Measurements from ENCODE around the gene SMCHD1.

Gene SMCHD1

DNA sequence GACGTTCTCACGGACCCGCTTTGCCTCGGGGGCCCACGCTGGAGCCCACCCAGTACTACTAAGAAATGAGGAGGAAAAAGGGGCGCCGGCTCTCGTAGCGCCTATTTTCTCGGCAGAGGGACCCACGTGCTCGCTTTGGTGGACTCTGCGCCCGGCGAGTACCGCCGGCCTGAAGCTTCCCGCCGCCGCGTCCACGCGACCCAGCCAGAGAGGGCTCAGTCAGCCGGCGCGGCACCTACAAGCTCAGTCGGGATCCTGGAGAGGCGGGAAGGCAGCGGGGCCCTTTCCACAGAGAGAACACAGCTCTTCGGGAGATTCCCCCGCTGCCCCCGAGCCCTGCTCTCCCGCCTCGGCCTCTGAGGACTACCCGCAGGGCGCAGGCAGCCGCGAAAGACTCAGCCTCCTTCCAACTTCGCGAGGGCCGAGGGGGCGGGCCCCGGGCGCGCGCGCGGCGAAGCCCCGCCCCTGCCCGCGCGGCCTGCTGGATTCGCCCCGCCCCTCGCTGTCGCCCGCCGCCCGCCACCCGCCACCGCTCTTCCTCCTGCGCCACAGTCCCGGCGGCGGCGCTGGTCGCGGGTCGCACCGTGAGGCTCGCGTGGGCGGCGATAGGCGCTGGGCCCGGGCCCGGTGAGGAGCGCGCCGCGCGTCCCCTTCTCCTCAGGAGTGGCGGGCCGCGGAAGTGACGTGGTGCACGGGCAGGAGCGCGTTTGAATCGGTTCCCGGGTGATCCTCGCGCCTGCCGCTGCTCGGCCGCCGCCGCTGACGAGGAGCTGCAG, at the start of gene SMCHD1:
Gene SMCHD1 (plus strand): TSS at position 549 of the 776 bp plus-strand sequence. CDS start 350 bp downstream, outside the sequence.
- DNase-seq = peak; percentile 60

DNA sequence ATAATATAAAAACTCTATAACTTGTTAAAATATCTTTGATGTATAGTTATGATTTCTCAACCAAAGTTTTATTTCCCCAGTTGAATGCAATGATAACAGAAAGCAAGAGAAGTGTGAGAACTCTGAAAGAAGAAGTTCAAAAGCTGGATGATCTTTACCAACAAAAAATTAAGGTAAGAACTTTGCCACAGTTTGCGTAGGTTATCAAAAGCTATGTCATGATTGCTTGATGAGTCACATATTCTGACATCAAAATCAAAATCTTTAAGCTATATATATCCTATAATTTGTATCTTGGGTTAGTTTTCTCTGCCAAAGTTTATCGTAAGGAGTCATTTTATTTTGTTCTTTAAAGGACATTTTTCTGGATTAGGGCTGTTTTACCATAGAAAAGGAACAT, 49.2 kb upstream of the SMCHD1 start:
- DNase-seq = no peak

- DNase-seq = no peak
Observed at GRCh38 chr18:2609604-2610003, 45.9 kb upstream of the SMCHD1 start.

DNA sequence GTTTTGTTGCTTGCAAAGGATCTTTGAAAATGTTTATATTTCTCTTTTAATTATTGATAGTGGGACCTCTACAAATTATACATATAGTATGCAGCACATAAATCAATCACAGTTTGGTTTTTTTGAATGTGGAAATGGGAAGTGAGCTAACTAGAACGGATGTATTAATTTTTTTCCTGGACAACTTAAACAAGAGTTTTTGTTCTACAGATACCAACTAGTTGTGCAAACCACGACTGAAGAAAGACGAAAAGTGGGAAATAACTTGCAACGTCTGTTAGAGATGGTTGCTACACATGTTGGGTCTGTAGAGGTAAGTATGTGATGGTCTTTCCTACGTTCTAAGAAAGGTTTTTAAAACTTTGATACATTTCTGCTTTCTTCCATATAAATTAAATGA, 45.0 kb upstream of the SMCHD1 start:
- no peak for DNase-seq

DNA sequence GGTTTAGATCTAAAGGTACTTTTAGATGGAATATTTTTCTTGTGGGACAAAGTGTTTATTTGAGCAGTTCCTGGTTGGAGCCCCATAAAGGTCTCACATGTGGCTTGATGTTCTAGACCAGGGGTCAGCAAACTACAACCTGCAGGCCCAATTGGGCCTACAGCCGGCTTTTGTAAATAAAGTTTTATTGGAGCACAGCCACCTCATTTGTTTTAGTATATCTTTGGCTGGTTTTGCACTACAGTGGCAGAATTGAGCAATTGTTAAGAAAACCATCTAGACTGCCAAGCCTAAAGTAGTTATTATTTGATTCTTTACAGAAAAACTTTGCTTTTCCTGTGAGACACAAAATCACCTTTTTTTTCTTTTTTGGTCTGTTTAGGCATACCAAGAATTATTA, 42.5 kb upstream of the SMCHD1 start:
- DNase-seq = no peak

DNA sequence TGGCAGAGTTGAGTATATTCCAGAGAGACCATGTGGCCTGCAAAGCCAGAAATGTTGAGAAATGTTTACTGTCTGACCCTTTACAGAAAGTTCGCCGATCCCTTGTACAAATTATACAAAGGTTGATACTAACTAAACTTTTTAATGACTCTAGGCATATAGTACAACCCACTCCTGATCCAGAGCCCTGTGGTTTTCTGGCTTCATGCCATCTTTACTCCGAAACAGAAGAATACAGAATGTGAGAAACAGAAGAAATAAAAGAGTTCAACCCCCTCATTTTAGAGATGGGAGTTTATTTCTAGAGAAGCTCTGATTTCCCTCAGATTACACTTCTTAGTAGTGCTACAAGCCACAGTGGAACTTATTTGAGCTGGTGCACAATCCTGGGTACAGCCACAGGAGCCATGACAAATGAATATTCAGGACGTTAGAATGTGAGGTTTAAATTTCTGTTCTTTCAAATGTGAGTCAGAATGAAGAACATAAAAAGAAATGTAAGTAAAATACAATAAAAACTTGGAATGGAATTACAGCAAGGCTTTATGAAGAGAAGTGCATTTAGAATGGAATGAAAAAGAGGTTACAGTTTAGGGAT, 38.0 kb upstream of the SMCHD1 start:
- no peak for DNase-seq

DNA sequence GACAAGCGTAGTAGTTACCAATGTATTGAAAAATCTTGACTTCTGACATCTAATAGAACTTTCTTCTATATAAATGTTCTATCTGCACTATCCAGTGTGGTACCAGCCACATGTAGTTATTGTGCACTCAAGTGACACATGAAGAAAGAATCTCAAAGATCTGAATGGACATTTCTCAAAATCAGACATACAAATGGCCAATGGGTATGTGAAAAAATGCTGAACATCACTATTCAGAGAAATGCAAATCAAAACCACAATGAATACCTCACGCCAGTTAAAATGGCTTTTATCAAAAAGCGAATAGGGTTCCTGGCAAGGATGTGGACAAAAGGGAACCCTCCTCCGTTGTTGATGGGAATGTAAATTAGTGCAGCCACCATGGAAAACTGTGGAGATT, 37.5 kb upstream of the SMCHD1 start:
- no peak for DNase-seq

- DNase-seq = no peak
Observed at GRCh38 chr18:2625217-2625616, 30.3 kb upstream of the SMCHD1 start.

- no peak for DNase-seq
Observed at GRCh38 chr18:2627821-2628276, 27.7 kb upstream of the SMCHD1 start.

DNA sequence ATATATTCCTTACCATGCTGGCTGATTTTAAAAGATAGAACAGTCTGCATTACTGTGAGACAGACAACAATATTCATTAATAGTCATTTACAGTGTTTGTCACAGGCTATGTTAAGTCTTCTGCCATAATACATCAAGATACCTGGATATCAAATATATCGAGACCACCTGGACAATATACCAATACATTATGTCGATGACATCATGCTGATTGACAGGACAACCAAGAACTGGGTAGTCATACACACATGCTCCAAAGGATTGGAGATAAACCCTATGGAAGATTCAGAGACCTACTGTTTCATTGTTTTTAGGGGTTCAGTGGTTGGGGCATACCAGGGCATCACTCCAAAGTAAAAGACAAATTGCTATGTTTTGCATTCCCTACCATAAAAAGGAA, 26.5 kb upstream of the SMCHD1 start:
- DNase-seq = no peak

- DNase-seq = no peak
Observed at GRCh38 chr18:2635586-2635985, 19.9 kb upstream of the SMCHD1 start.

DNA sequence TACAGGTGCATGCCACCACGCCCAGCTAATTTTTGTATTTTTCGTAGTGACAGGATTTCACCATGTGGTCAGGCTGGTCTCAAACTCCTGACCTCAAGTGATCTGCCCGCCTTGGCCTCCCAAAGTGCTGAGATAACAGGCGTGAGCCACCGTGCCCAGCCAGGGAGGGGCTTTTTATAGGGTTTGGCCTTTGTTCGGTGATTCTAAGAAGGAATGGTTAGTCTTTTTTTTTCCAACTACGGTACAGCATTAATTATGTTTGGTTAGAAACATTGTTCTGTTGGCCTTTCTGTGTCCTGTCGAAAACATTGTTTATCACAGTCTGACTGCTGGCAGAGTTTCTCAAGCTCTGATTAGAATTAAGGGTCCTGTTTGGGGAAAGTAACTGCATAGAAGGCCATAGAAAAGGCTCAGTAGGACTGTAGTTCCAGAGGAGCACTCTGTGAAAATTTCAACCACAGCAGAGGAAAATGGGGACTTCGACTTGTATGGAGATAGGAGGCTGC, 19.3 kb upstream of the SMCHD1 start:
- no peak for DNase-seq

- DNase-seq = no peak
Observed at GRCh38 chr18:2641638-2642037, 13.9 kb upstream of the SMCHD1 start.

DNA sequence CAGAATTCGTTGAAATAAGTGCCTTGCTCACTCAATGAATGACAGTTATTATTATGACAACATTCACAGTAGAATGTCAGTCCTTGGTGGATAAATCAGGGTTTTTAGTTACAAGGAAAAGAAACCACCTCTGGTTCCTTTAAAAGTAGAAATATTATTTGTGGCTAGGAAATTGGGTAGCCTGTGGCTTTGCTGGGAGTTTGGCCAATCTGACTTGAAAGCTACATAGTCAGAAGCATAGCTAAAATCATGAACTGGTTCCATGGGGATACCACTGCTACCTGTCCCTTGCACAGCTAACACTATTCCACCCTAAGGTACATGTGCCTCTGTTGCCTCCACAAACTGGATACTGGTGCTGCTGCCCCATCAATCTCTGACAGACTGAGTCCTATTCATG, 12.8 kb upstream of the SMCHD1 start:
- DNase-seq = no peak

DNA sequence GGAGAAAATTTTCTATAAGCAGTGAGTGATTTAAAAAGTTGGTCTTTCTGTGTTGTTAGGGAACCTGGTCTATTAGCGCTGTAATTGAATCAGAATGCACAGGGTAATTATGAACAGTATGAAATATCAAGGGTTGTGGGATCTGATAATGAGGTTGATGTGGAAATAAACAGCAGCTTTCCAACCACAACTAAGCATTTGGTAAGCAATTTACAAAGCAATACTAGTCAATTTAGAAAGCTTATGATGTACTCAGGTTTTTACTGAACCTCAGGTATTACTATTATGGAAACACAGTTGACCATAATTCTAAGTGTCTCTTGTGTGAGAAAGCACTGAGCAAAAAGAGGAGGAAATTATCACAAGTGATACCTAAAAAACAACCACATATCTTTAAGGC, 11.0 kb upstream of the SMCHD1 start:
- DNase-seq = no peak

DNA sequence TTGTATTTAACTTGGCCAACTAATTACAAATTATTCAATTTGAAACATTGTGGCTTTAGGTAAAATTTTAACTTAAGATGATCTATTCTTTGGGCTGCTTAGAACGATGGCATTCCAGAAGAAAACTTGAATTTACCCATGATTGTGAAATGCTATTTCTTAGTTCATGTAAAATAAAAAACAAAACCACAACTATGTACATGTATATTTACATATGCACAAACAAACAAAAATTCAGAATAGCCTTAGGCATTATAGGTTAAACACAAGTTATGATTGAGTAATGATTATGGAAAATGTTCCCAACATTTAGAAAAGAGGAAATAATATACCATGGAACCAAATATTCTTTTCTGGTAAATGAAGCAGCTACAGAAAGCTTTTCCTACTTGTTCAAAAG, 3.5 kb upstream of the SMCHD1 start:
- no peak for DNase-seq

- DNase-seq = no peak
Observed at GRCh38 chr18:2653467-2653866, 2.1 kb upstream of the SMCHD1 start.

DNA sequence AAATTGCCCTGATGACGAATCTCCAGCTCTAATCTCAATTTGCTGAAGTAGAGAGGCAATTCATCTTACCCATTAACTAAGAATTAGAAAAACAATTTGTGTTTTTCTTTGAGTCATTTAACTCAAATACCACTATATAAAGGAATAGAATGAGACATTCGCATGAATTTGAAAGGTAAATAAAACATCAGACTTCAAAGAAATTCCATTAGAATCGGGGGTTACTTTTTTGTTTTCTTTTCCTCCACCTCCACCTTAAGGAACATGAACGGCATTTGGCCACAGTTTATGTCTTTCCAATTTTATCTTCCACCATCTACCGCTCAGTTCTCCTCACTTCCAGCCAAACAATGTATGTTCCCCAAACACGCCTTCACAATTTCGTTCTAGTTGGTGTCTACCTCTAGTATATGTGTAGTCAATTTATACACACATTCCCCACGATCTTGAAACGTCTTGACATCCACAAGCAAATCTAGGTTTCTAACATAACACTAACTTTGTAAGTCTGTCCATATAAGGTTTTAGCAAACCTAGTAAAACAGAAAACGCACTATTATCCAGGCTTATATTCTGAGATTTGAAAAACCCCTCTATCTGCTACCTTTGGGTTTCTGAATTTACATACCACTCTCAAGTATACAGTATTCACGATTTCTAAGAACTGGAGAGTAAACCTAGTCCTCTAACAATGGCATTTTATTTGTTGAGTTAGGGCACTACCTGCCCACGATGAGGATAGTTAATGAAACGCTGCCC, 1.2 kb upstream of the SMCHD1 start:
- no peak for DNase-seq

GRCh38 chr18:2654928-2655177, 673 bp upstream of the SMCHD1 start:
- no peak for DNase-seq

GRCh38 chr18:2655954-2656236, 369 bp downstream of the SMCHD1 start:
- DNase-seq = no peak

- DNase-seq = peak; percentile 4
Observed at GRCh38 chr18:2656237-2656980, 883 bp downstream of the SMCHD1 start.

- no peak for DNase-seq
Observed at GRCh38 chr18:2656981-2657512, 1.5 kb downstream of the SMCHD1 start.

DNA sequence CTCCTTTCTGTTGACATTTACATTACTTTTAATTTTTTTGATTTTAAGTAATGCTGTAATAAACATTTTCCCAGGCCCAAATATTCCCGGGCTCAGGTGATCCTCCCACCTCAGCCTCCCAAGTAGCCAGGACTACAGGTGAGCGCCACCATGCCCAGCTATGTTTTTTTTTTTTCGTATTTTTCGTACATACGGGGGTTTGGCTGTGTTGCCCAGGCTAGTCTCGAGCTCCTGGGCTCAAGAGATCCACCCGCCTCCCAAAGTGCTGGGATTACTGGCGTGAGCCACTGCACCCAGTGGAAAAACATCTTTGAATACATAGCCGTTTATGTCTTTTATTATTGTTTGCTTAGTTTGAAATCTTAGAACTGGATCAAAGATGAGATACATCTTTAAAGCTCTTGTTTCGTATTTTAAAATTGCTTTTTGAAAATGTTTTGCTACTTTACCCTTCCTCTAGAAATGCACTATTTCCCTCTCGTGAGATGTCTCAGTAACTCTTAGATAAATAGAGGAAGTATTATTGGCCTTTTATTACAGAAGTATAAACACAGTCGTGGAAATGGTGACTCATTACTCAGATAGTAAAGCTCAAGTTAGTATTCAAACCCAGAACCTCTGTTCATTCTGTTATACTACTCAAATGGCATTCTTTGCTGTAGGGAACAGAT, 2.4 kb downstream of the SMCHD1 start:
- no peak for DNase-seq
